ENCODE data around the gene PPP4R3B.
A peak's percentile ranks its signal among the peaks of the same experiment; 100 is the strongest.
"Not testable (repeated sequence)": the region's sequence is repeated elsewhere in the genome, so short reads cannot be mapped to it uniquely, and the experiment has no call there.

The PPP4R3B gene

DNA sequence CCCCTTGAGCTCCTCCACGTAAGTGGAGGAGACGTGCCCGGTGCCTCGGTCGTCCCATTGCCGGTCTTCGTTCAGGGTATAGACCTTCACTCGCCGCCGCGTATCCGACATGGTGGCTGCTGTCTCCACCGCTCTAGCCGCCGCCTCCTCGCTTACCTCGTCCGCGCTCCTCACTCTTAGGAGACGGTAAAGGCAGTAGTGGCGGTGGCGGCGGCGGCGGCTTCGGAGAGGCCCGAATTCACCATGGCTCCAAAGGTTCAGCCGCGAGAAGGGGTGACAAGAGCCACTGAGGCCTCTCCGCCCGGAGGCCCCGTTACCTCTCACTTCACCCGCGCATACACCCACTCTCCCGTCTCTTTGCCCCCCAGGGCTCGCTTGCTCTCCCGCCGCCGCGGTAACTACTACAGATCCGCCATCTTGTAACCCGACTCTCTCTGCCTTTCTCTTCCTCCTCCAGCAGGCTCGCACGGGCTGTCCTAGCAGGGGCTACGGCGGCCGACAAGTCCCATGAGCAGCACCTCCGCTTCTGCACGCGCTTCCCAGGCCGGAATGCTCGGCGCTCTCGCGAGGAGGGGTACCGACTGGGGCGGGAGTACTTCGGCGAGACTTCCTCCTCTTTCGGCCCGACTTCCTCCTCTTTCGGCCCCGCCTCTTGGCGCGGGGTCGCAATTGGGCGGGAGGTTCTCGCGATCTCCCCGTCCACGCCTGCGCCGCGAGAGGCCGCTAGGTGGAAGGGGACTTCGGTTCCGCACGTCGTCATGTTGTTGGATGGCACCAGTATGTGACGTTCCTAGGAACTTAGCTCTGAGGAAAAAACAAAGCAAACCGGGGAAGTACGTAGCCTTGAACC, at the start of gene PPP4R3B:
Gene PPP4R3B (minus strand): TSS at position 448 of the 850 bp plus-strand sequence. CDS start 337 bp downstream, at position 111.
- DNase-seq (ENCODE audit: low spot score) = peak; percentile 98

DNA sequence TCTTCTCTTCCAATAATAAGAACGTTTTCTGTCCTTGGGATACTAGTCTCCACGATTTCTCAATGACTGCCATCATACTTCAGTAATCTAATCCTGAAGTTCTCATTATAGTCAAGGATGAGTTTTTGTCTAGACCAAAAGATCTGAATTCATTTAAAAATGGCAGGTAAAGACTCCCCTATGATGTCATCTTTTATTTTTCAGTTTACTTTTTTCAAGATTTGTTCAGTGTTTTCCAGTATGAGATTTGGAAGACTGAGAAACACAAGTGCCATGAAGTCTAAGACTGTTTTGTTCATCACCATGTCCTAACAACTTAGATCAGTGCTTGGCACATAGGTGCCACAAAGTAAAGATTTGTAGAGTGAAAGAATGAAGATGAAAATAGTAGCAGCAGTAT, 35.8 kb upstream of the PPP4R3B start:
- DNase-seq (ENCODE audit: low spot score) = no peak

DNA sequence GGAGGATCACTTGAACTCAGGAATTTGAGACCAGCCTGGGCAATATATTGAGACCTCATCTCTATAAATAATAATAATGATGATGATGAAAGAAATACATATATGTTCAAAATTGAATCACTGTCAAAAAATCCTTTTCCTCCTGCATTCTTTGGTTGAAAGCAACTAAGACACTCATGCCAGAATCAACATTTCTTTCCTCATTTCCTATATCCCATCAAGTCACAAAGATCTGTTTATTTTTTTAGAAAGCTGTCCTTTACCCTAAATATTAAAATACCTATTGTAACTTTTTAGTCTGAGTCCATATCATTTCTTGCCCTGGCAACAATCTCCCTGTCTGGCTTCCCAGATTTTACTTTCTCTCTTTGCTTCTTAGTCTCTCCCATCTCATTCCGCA, 31.8 kb upstream of the PPP4R3B start:
- no peak for DNase-seq (ENCODE audit: low spot score)

DNA sequence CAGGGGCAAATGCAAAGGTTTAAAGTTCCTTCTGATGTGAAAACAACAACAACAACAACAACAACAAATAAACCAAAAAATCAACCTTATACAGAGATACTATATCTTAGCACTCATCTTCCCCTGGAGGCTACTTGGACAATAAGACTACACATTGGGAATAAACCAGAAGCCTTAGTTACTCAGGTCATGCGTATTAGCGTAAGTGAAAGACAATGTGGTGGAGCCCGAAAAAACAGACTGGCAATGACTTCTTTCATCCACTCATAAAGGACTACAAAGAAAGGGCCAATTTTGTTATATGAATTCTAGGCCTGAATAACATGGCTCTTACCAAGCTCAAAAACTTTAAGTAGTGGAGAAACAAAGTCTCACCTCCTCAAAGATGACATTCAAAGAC, 19.4 kb upstream of the PPP4R3B start:
- no peak for DNase-seq (ENCODE audit: low spot score)

DNA sequence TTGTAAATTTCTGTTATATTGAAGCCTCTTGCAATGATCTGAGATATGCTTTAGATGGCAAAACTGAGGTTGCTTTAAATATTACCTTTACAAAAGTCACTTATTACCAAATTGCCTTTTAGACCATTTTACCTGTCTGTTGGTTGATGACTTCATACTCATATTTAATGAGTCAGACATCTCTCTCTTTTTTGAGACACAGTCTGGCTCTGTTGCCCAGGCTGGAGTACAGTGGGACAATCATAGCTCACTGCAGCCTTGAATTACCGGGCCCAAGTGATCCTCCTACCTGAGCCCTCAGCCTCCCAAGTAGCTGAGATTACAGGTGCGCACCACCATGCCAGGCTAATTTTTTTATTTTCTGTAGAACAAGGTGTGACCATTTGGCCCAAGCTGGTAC, 11.5 kb upstream of the PPP4R3B start:
- DNase-seq (ENCODE audit: low spot score) = no peak

DNA sequence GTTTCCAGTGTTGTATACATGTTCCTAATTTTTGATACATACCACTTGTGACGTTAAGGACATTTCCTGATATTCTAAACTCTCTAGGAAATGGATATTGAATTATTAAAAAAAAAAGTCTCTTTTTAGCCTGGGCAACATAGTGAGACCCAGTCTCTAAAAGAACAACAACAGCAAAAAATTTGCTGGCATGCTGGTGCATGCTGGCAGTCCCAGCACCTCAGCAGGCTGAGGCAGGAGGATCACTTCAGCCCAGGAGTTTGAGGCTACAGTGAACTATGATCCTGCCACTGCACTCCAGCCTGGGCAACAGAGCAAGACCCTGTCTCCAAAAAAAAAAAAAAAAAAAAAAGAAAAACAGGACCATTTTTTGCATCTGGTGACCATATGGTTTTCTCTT, 10.5 kb upstream of the PPP4R3B start:
- no peak for DNase-seq (ENCODE audit: low spot score)

DNA sequence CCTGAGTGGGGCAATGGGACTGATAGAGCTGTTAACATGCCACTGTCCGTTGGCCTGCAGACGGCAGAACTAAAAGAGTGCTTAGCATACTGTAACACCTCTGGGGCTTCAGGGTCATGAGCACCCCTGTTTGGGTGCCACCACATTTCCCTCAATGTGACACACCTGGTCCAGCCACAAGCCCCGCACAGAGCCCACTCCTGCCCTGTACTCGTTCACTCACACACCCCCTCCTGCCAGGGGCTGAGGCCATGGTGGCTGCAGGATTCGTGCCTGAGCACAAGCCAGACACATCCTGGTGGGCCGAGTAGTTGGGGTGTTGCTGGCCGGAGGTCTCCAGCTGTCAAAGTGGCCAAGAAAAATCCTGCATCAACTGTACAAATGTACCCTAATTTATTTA, 4.4 kb upstream of the PPP4R3B start:
- no peak for DNase-seq (ENCODE audit: low spot score)

DNA sequence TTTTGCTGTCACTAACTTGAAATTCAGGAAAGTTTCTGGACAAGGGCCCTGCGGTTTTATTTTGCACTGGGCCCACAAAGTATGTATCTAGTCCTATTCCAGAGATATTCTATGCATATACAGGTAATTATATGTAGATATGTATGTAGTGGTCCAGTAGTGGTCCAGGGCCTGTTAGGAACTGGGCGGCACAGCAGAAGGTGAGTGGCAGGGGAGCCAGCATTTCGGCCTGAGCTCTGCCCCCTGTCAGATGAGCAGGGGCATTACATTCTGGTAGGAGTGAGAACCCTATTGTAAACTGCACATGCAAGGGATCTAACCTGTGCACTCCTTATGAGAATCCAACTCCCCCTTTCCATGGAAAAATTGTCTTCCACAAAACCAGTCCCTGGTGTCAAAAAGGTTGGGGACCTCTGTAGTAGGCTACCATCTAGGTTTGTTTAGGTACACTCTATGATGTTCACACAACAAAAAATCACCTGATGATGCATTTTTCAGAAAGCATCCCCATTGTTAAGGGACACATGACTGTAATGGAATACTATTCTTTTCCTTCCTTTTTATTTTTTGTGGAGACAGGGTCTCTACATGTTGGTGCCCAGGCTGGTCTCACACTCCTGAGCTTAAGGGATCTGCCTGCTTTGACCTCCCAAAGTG, 2.8 kb upstream of the PPP4R3B start:
- peak; percentile 26 for DNase-seq (ENCODE audit: low spot score)

DNA sequence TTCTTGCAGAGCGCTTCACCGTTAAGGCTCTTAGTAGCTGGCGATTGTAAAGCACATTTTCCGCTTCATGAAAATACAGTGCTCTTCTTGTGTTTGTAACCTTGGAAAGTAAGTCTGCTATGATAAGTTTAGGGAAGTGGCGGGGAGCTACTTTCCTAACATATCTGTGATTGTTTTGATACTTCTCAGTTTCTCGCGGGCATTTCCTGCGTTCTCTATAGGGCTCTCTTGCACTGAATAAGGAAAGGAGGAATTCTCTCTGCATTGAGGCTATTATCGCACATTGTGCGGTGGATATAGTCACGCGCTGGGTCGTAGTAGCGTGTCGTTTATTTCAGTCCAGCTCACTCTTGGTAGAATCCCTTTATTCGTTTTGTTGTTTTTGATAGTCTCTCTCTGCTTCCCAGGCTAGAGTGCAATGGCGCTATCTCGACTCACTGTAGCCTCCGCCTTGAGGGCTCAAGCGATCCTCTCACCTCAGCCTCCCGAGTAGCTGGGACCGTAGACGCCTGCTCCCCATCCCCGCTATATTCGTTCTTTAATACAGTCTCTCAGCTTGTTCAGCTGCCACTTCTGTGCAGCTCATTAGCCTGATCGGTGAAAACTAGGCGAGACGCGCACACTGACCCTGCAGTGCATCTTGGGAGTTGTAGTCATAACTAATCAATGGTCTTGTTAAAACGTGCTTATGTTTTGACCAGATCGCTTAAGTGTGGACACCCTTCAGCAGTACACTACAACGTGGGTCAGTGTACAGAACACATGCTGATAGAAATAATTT, 1.0 kb upstream of the PPP4R3B start:
- peak; percentile 64 for DNase-seq (ENCODE audit: low spot score)

DNA sequence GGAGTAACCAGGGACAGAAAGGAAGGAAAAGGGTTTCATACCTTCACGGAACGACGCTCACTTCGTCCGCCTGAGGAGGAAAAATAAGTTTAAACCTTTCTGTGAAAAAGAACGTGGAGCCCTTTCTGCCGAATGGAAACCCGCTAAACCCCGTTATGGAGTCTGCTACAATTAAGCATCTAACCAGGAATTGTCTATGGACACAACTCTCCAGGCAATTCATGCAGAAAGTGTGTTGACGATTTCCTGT, 528 bp upstream of the PPP4R3B start:
- DNase-seq (ENCODE audit: low spot score) = peak; percentile 14

DNA sequence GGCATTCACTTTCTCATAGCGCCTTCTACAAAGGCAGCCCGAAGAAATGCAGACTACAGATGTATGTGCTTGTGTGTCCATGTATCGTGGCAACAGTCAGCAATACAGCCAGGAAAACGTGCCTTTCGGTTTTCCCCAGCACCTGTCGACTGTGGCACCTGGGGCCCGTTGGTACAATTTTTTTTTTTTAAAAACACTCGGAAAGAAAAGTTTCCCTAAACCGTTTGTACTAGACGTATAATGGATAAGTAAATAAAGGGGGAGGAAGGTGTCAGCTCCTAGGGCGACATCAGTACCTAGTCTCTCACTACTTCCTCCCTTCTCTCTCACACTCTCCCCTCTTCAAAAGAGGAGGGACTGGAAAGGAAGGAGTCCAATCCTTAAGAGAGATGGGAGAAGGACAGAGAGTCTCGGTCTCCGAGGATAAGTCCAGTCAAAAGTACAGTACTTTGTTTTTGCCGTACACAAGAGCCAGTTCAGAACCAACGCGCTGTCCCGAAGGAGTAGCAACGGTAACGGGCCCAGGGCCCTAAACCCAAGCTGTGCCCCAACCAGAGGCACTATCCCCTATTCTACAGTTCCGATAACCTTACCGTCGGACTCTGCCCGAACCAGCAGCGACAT, 759 bp downstream of the PPP4R3B start:
- peak; percentile 41 for DNase-seq (ENCODE audit: low spot score)

DNA sequence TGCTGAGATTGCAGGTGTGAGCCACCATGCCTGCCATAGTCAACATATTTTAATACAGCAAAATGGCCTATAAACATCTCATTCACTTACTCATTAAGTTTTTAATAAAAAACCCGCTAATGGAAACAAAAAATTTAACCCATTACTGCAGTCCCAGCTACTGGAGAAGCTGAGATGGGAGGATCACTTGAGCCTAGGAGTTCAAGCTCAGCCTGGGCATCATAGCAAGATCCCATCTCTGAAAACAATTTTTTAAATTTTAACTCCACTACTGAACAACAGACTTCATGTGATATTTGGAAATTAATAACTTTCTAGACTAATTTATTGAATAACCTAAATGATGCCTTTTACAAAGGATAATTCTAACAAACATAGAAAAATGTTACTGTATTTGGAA, 5.4 kb downstream of the PPP4R3B start:
- no peak for DNase-seq (ENCODE audit: low spot score)

DNA sequence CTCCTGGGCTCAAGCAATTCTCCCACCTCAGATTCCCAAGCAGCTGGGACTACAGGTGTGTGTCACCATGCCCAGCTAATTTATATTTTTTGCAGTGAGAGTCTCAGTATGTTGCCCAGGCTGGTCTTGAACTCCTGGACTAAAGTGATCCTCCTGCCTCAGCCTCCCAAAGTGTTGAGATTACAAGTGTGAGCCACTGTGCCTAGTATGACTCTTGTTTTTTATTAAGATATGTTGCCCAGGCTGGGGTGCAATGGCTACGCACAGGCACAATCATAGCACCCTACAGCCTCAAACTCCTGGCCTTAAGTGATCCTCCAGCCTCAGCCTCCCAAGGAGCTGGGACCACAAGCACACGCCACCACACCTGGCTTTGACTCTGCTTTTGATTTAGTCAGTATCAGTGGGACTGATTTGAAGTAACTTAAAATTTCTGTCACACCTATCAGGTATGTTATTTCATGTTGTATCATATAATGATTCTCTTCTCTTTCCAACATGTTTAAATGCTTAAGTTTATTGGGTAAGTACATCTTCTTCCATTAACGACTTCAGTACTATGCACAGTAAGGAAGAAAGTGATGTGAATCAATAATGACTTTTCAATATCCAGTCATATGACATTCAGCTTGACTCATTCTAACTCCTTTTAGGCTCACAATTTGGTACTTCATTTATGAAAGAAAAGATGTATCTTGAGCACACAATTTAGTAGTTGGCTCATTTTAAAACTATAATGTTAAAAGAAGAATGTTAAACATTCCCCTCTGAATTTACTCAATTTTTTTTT, 6.3 kb downstream of the PPP4R3B start:
- no peak for DNase-seq (ENCODE audit: low spot score)

DNA sequence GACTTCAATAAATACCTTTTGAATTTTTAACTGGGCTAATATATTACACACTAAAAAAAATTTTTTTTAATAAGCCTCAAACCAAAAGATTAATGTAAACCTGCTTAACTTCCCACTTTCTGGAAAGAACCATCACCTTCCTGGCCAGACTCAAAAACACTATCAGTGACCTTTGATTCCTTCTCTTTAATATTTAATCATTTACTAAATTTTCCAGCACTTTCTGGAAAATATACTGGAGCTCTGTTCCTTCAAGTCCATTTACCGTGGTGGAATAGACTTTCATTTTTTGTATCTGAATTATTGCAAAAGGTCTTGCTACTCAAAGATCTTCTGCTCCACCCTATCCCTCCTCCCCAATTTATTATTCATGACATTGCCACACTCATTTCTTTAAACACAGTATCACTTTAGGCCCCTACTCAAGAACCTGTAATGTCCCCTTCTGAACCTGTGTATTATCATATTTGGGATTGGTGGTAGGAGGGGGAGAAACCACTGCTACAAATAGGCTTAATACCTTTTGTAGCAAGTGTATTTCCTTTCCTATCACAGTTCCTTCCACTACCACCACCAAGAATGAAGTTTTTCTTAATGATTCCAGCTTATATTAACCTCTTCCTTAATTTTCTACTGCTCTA, 7.4 kb downstream of the PPP4R3B start:
- no peak for DNase-seq (ENCODE audit: low spot score)

DNA sequence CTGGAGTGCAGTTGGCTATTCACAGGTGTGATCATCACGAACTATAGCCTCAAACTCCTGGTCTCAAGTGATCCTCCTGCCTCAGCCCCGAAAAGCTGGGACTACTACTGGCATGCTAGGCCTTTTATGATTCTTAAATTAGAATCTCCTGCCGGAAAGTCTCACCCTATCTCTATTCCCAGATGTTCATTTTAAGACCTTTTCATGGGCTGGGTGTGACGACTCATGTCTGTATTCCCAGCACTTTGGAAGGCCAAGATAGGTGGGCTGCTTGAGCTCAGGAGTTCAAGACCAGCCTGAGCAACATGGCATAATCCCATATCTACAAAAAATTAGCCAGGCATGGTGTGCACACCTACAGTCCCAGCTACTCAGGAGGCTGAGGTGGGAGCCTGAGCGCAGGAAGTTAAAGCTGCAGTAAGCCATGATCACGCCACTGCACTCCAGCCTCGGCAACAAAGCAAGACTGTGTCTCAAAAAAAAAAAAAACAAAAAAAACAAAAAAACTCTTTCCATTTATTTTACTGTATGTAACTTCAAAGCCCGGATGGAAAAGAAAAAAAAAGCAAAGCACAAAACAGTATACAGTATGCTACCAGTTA, 8.1 kb downstream of the PPP4R3B start:
- no peak for DNase-seq (ENCODE audit: low spot score)

DNA sequence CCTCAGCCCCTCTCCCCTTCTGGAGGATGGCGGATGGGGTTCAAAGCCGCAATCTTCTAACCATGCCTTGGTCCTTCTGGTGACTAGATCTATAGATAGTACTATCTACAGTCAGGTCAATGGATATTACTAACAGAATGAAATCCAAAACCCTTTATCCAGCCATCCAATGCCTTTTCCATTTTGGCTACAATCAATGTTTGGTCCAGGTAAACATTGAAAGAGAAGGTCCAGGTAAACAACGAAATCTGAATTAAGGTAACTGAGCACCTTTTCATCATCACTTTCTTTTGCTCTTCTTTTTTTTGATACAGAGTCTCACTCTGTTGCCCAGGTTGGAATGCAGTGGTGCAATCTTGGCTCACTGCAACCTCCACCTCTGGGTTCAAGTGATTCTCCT, 9.7 kb downstream of the PPP4R3B start:
- no peak for DNase-seq (ENCODE audit: low spot score)

DNA sequence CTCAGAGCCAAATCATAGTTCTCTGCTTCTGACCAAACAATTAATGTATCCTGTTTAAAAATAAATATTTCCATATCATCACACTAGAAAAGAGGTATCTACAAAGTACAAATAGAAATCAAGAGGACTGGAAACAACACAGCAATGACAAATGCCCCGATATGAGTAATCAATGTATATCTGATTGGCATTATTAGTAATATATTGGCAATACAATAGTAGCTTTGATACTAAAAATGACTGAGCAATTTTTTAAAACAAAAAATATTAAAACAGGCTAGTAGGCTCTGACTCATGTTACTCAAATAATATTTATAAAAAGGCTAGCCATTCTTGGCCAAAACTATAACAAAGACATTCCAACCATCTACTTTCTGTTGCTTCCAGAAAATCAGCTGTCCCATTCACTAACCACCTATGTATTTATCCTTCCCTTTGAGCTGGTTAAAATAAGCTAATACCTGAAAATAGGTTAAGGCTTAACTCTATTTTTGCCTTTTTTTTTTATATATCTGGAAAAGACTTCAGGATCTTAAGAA, 13.3 kb downstream of the PPP4R3B start:
- no peak for DNase-seq (ENCODE audit: low spot score)

DNA sequence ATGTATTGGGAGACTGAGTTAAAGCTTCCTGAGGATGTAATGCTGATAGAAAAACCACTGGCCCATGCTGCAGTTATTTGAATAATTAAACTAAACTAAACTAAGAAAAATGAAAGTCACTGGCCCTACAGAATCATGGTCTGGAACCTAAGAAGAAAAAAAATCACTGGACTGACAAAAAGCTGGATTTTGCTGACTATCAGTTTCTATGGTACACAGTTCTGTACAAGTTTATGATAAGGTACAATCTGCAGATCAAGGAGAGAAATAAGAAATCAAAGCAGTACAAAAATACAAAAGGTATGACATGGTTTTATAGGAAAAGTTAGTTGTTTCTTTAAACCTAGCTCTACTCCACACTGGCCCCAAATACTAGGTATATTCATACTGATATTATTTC, 15.6 kb downstream of the PPP4R3B start:
- no peak for DNase-seq (ENCODE audit: low spot score)

DNA sequence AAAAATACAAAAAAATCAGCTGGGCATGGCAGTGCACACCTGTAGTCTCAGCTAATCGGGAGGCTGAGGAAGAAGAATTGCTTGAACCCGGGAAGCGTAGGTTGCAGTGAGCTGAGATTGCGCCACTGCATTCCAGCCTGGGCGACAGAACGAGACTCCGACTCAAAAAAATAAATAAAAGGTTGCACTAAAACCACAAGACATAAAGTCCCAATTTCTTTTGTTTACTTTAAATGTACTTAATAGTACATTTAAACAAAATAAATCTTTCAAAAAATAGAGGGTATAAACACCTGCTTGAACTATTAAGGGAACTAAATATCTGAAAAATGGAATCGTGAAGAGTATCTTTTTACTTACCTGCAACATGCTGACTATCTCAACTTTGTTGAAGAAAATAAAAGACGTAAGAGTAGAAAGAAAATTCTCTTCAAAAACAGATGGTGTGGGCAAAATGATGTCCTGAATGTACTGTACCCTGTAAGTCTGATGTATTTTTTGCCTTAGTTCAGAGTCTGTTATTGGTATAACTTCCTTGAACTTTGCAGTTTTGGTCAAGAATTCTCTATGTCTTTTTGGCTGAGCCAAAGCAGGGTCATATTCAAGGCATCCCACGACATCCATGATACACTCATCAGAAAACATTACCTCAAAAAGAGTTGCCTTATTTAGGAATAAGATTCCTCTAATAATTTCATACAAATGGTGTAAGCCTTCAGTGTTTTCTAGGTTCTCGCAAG, 19.2 kb downstream of the PPP4R3B start:
- no peak for DNase-seq (ENCODE audit: low spot score)

DNA sequence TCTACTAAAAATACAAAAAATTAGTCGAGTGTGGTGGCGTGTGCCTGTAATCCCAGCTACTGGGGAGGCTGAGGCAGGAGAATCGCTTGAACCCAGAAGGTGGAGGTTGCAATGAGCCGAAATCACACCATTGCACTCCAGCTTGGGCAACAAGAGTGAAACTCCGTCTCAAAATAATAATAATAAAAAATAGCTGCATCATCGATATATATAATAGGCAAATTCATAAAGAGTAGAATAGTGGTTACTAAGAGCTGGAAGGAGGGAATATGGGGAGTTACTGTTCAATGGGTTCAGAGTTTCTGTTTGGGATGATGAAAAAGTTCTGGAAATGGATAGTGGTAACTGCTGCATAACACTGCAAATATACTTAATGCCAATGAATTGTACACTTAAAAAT, 20.6 kb downstream of the PPP4R3B start:
- DNase-seq (ENCODE audit: low spot score) = not testable (repeated sequence)

Measured in LoVo (cell line).